Activated naive CD4-positive, alpha-beta T cell treated with anti-CD3 and anti-CD28 coated beads, Interleukin-2, amount 50 U/mL, for 24 hours (primary cell): ENCODE data around the gene FHIT.
"Not testable (repeated sequence)": the region's sequence is repeated elsewhere in the genome, so short reads cannot be mapped to it uniquely, and the experiment has no call there.

Source experiments
- H3K27ac Mint-ChIP-seq: one replicate; pipeline ENCODE4 v1.8.0; 2021; ENCODE audit warnings: mild to moderate bottlenecking, mixed read lengths
- H3K27me3 Mint-ChIP-seq: one replicate; pipeline ENCODE4 v1.8.0; 2021; ENCODE audit warnings: mixed read lengths
- H3K36me3 Mint-ChIP-seq: one replicate; pipeline ENCODE4 v1.8.0; 2021; ENCODE audit warnings: mixed read lengths
- H3K4me1 Mint-ChIP-seq: one replicate; pipeline ENCODE4 v1.8.0; 2021; ENCODE audit warnings: mixed read lengths
- H3K4me3 Mint-ChIP-seq: one replicate; pipeline ENCODE4 v1.8.0; 2021; ENCODE audit warnings: mild to moderate bottlenecking, mixed read lengths
- H3K9me3 Mint-ChIP-seq: one replicate; pipeline ENCODE4 v1.8.0; 2021; ENCODE audit warnings: mixed read lengths

Gene FHIT

DNA sequence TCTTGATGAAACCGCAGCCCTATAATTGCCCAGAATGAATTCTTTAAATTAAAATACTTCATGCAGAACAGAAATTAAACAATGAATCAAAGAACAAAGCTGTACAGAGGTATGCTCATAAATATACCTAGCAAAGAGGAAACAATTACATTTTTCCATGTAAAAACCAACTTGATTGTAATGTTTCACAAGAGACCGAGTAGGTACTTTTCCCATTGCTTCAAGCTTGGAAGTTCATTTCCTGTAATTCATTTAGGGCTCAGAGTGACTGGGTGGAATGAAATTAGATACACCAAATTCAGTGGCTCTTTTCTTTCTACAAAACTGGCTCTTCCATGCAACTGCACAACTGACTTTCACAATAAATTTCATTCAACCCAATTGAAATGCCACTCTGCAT is 51.4 kb downstream of the FHIT start:
- Mint-ChIP-seq H3K36me3 (peaks cover 2% of the 10 kb centered on the region), H3K27me3 (no peaks in the 10 kb centered on the region), H3K9me3 (no peaks in the 10 kb centered on the region), H3K27ac (no peak overlapping the region), H3K4me1 (no peaks in the 10 kb centered on the region), H3K4me3 (no peak overlapping the region)

DNA sequence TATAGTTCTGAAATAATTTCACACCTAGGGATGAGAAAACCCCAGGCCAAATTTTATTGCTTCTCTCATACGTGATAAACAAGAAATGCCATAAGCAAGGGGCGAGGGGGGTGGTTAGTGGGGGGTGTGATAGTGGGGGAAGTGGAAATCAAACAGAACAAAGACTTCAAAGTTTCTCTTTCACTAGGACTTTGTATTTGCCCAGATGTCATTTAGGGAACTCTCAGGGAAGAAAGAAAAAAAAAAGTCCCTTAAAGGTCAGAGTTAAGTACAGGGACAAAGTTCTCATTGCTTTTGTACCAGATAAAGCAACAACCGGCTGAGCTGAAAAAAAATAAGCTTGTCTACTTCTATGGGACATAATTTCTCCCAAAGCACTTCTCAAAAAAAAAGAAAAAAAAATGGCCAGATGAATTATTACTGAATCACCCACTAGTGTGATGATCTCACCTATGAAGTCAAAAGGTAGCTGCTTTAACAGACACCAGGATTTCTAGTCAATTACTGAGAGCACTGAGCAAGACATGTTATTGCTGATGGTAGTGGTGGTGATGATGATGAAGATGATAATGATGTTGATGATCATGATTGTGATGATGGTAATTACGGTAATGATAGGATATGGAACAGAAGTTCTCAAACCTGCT is 56.2 kb downstream of the FHIT start:
- Mint-ChIP-seq H3K27ac (no peak overlapping the region), H3K36me3 (no peaks in the 10 kb centered on the region), H3K27me3 (no peaks in the 10 kb centered on the region), H3K4me1 (no peaks in the 10 kb centered on the region), H3K9me3 (no peaks in the 10 kb centered on the region), H3K4me3 (no peak overlapping the region)

DNA sequence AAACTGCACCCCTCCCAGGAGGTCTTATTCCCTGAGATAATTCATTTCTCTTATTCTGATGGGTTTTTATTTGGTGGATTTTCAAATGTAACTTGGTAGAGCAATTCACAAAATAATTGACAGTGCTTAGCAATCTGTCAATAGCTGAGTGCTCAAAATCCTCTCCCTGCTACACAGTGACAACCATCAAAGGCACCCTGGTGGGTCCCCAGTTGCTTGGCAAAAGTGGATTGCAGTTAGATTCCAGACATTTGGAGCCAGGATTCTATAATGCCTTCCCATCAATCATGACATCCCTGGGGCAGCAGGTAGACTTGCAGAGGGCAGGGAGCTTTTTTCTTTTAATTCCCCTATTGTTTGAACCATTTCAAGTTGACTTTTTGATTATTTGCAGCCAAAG is 59.0 kb downstream of the FHIT start:
- no peaks in the 10 kb centered on the region for H3K4me1 Mint-ChIP-seq
- peaks cover 2% of the 10 kb centered on the region for H3K36me3 Mint-ChIP-seq
- no peaks in the 10 kb centered on the region for H3K9me3 Mint-ChIP-seq
- H3K27ac Mint-ChIP-seq = no peak overlapping the region
- H3K27me3 Mint-ChIP-seq = no peaks in the 10 kb centered on the region
- H3K4me3 Mint-ChIP-seq = no peak overlapping the region

GRCh38 chr3:61190205-61190604 is 61.0 kb downstream of the FHIT start:
- not testable (repeated sequence) for H3K4me3 Mint-ChIP-seq, H3K9me3 Mint-ChIP-seq, H3K4me1 Mint-ChIP-seq, H3K36me3 Mint-ChIP-seq, H3K27me3 Mint-ChIP-seq, H3K27ac Mint-ChIP-seq

DNA sequence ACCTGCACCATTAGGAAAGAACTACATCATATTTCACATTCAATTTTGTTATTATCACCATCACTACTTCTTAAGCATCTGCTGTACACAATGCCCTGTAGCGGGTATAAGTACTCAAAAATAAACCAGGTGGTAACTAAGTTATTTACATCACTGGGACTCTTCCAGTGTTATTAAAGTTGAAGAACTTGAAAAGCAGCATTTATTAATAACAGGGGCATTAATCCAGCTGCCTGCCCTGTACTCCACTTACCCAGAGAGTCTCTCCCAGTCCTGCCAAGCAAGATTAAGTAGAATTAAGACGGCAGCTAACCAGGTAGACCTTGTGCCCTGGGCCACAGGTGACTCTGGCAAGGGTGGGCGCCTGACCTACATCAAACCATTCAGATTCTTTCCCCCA is 65.2 kb downstream of the FHIT start:
- H3K36me3 Mint-ChIP-seq = peaks cover 2% of the 10 kb centered on the region
- no peak overlapping the region for H3K27ac Mint-ChIP-seq
- H3K4me3 Mint-ChIP-seq = no peak overlapping the region
- no peaks in the 10 kb centered on the region for H3K9me3 Mint-ChIP-seq
- H3K27me3 Mint-ChIP-seq = no peaks in the 10 kb centered on the region
- H3K4me1 Mint-ChIP-seq = peaks cover 6% of the 10 kb centered on the region

GRCh38 chr3:61184956-61185355 is 66.3 kb downstream of the FHIT start:
- Mint-ChIP-seq H3K4me3 (no peak overlapping the region), H3K27ac (no peak overlapping the region), H3K4me1 (peaks cover 6% of the 10 kb centered on the region), H3K36me3 (peaks cover 3% of the 10 kb centered on the region), H3K27me3 (no peaks in the 10 kb centered on the region), H3K9me3 (peaks cover 2% of the 10 kb centered on the region)

DNA sequence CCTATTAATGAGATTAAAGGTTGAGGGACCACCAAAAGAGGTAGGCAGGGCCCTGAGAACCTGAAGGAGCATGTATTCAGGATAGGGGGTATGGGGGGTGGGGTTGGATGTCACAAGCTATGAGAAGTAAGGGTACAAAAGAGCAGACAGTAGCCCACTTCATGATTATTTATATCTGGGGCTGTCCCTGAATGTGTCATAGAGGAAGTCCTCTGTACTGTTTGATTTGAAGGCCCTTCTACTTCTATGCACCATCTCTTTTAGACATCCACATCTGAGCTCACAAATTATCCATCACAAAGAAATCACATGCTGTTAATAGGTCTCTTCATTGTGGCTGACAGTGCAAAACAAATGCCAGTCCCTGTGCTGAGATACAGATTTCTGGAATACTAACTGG is 68.6 kb downstream of the FHIT start:
- Mint-ChIP-seq H3K27ac (no peak overlapping the region), H3K36me3 (peaks cover 2% of the 10 kb centered on the region), H3K4me3 (no peak overlapping the region), H3K27me3 (no peaks in the 10 kb centered on the region), H3K9me3 (peaks cover 4% of the 10 kb centered on the region), H3K4me1 (peaks cover 6% of the 10 kb centered on the region)

GRCh38 chr3:61181874-61182273 is 69.4 kb downstream of the FHIT start:
- H3K27me3 Mint-ChIP-seq = no peaks in the 10 kb centered on the region
- H3K9me3 Mint-ChIP-seq = peaks cover 4% of the 10 kb centered on the region
- H3K27ac Mint-ChIP-seq = no peak overlapping the region
- H3K4me1 Mint-ChIP-seq = peaks cover 6% of the 10 kb centered on the region
- no peak overlapping the region for H3K4me3 Mint-ChIP-seq
- H3K36me3 Mint-ChIP-seq = peaks cover 2% of the 10 kb centered on the region

GRCh38 chr3:61180206-61180605 is 71.0 kb downstream of the FHIT start:
- Mint-ChIP-seq H3K9me3 (peaks cover 4% of the 10 kb centered on the region), H3K27me3 (no peaks in the 10 kb centered on the region), H3K4me1 (peaks cover 6% of the 10 kb centered on the region), H3K4me3 (no peak overlapping the region), H3K27ac (no peak overlapping the region), H3K36me3 (peaks cover 6% of the 10 kb centered on the region)

DNA sequence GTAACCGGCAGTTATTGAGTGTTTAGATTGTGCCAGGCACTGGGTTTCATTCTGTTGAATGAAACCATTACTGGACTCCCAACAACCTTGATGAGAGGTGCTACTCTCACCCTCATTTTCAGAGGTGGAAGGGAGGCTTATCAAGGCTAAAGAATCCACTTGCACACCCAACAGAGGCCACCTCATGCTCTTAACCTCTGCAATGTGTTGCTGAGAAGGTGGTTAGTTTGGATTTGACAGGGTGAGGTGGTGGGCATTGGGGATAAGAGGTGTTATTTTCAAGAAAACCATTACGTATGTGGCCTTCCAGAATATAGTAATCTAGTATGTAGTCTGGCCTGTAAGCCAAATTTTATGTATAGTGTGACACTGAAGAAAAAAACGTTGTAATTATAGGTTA is 73.1 kb downstream of the FHIT start:
- peaks cover 4% of the 10 kb centered on the region for H3K9me3 Mint-ChIP-seq
- peaks cover 6% of the 10 kb centered on the region for H3K36me3 Mint-ChIP-seq
- peaks cover 6% of the 10 kb centered on the region for H3K4me1 Mint-ChIP-seq
- H3K27ac Mint-ChIP-seq = no peak overlapping the region
- H3K27me3 Mint-ChIP-seq = no peaks in the 10 kb centered on the region
- no peak overlapping the region for H3K4me3 Mint-ChIP-seq

DNA sequence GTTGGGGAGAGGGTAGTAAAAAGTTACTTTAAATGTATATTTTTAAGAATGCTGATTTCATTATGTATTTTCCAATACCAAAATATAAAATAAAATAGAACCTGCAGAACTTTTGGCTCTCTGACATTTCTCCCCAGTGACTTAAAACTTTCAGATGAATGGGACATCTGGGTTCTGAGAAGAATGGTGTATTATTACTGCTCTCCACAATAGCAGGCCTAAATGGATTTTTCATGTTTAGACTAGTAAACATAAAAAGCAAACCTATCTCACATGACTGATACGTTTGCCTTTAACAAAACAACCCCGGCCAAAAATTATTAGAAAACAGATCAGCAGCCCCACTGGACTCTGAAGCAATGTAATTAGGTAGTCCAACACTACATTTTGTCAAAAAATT is 73.8 kb downstream of the FHIT start:
- Mint-ChIP-seq H3K27ac (no peak overlapping the region), H3K4me1 (peaks cover 4% of the 10 kb centered on the region), H3K4me3 (no peak overlapping the region), H3K36me3 (peaks cover 6% of the 10 kb centered on the region), H3K9me3 (peaks cover 4% of the 10 kb centered on the region), H3K27me3 (no peaks in the 10 kb centered on the region)

GRCh38 chr3:61173676-61174075 is 77.6 kb downstream of the FHIT start:
- Mint-ChIP-seq H3K4me1 (no peaks in the 10 kb centered on the region), H3K4me3 (no peak overlapping the region), H3K9me3 (no peaks in the 10 kb centered on the region), H3K27me3 (no peaks in the 10 kb centered on the region), H3K36me3 (peaks cover 4% of the 10 kb centered on the region), H3K27ac (no peak overlapping the region)

- H3K36me3 Mint-ChIP-seq = peaks cover 4% of the 10 kb centered on the region
- H3K4me1 Mint-ChIP-seq = no peaks in the 10 kb centered on the region
- no peaks in the 10 kb centered on the region for H3K9me3 Mint-ChIP-seq
Observed at GRCh38 chr3:61172684-61173083, 78.6 kb downstream of the FHIT start.

GRCh38 chr3:61172203-61172602 is 79.0 kb downstream of the FHIT start:
- H3K27me3 Mint-ChIP-seq = no peaks in the 10 kb centered on the region
- H3K36me3 Mint-ChIP-seq = peaks cover 4% of the 10 kb centered on the region
- no peaks in the 10 kb centered on the region for H3K4me1 Mint-ChIP-seq
- no peak overlapping the region for H3K27ac Mint-ChIP-seq
- no peaks in the 10 kb centered on the region for H3K9me3 Mint-ChIP-seq
- no peak overlapping the region for H3K4me3 Mint-ChIP-seq

More at GRCh38 chr3:61172684-61173083, 78.6 kb downstream of the FHIT start:
- H3K27me3 Mint-ChIP-seq = no peaks in the 10 kb centered on the region
- H3K4me3 Mint-ChIP-seq = no peak overlapping the region
- H3K27ac Mint-ChIP-seq = no peak overlapping the region

GRCh38 chr3:61169621-61170251 is 81.5 kb downstream of the FHIT start:
- Mint-ChIP-seq H3K9me3 (peaks cover 7% of the 10 kb centered on the region), H3K36me3 (peaks cover 8% of the 10 kb centered on the region), H3K4me3 (no peak overlapping the region), H3K27me3 (no peaks in the 10 kb centered on the region), H3K27ac (no peak overlapping the region), H3K4me1 (no peaks in the 10 kb centered on the region)

DNA sequence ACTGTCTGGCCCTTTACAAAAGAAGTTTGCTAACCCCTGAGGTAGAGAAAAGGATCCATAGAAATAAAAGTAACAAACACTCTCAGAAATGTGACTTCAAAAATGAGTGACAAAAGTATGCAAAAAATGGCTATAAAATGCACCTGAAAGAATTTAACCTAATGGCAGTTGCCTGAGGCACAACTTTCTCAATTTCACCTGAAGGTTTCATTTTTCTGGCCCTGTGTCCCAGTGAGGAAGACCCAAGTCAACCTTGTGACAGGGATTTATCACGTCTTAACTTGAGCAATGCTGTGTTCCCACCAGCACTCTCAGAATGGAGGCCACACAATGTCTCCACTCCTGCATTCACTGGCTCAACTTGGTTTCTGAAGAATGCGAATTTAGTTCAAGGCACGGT is 83.0 kb downstream of the FHIT start:
- Mint-ChIP-seq H3K9me3 (peaks cover 7% of the 10 kb centered on the region), H3K4me1 (no peaks in the 10 kb centered on the region), H3K4me3 (no peak overlapping the region), H3K27ac (no peak overlapping the region), H3K36me3 (peaks cover 14% of the 10 kb centered on the region), H3K27me3 (no peaks in the 10 kb centered on the region)

- peaks cover 14% of the 10 kb centered on the region for H3K36me3 Mint-ChIP-seq
- H3K4me1 Mint-ChIP-seq = no peaks in the 10 kb centered on the region
- H3K9me3 Mint-ChIP-seq = peaks cover 7% of the 10 kb centered on the region
- no peak overlapping the region for H3K27ac Mint-ChIP-seq
- no peaks in the 10 kb centered on the region for H3K27me3 Mint-ChIP-seq
- no peak overlapping the region for H3K4me3 Mint-ChIP-seq
Observed at GRCh38 chr3:61162965-61163364, 88.3 kb downstream of the FHIT start.
